Endothelial cell (in vitro differentiated cells): ENCODE results near the gene PRF1. TPM values are rescaled to one million over a fixed set of nuclear protein-coding genes. Genes with fewer than 3 reads are reported as not detected.

Experiments
- DNase-seq: peaks from one replicate; pipeline ENCODE4 v3.0.0; 2021; ENCODE audit warnings: low spot score
- H3K27ac Mint-ChIP-seq: one replicate; pipeline ENCODE4 v1.8.0; 2021; ENCODE audit warnings: mixed read lengths, inconsistent platforms; ENCODE audit not compliant: unreplicated experiment
- H3K27me3 Mint-ChIP-seq: one replicate; pipeline ENCODE4 v1.8.0; 2021; ENCODE audit warnings: mild to moderate bottlenecking, moderate library complexity, mixed read lengths, inconsistent platforms; ENCODE audit not compliant: unreplicated experiment
- H3K36me3 Mint-ChIP-seq: one replicate; pipeline ENCODE4 v1.8.0; 2021; ENCODE audit warnings: mild to moderate bottlenecking, low read depth, mixed read lengths, inconsistent platforms; ENCODE audit not compliant: unreplicated experiment
- H3K4me1 Mint-ChIP-seq: one replicate; pipeline ENCODE4 v1.8.0; 2021; ENCODE audit warnings: mild to moderate bottlenecking, mixed read lengths, inconsistent platforms; ENCODE audit not compliant: unreplicated experiment
- H3K4me3 Mint-ChIP-seq: one replicate; pipeline ENCODE4 v1.8.0; 2021; ENCODE audit warnings: mild to moderate bottlenecking, mixed read lengths, inconsistent platforms; ENCODE audit not compliant: unreplicated experiment
- H3K9me3 Mint-ChIP-seq: one replicate; pipeline ENCODE4 v1.8.0; 2021; ENCODE audit warnings: mixed read lengths, inconsistent platforms; ENCODE audit not compliant: unreplicated experiment
- CTCF ChIP-seq: fragments of 200-600 bp; sonication (generic); IDR thresholded peaks from one replicate; pipeline ENCODE4 v1.5.0; 2021; ENCODE audit warnings: antibody characterized with exemption; ENCODE audit not compliant: unreplicated experiment
- total RNA-seq: library from RNA; stranded (reverse); fragmentation: NEBNext Ultra II Directional; extraction: Animal tissue kit (Norgen Biotek cat#: 25700); gene quantifications from one replicate; pipeline ENCODE4 v1.2.1, GENCODE V29; 2021; ENCODE audit not compliant: unreplicated experiment

The PRF1 gene
- total RNA-seq, 1 donor from 2014 or later = not detected

GRCh38 chr10:70558871-70559810, 43.4 kb downstream of the PRF1 start:
- peak overlapping the region; percentile 77 for H3K4me3 Mint-ChIP-seq
- H3K27ac Mint-ChIP-seq = peak overlapping the region; percentile 68

DNA sequence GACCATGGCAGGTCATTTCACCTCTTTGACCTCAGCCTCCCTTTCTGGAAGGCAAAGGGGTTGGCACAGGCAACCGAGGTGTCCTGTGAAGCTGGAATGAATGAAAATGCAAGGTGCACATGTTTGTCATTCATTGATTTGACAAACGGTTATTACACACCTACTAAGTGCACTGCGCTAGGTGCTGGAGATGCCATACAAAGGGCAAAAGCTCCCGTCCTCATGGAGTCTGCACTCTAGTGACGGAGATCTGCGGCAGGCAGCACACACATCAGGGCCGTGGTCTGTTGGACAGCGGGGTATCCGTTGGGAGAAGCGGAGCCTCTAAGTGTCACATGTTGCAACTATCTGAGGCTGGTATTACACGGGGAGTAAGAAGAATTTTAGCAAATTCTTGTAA, 44.2 kb downstream of the PRF1 start:
- DNase-seq = no peak
- Mint-ChIP-seq H3K9me3 (no peaks in the 10 kb centered on the region), H3K27me3 (peaks cover 30% of the 10 kb centered on the region), H3K4me1 (peaks cover 38% of the 10 kb centered on the region), H3K27ac (peak overlapping the region; percentile 68), H3K36me3 (peaks cover 39% of the 10 kb centered on the region), H3K4me3 (peak overlapping the region; percentile 77)
- no peak for TF ChIP-seq CTCF

More at GRCh38 chr10:70558871-70559810, 43.4 kb downstream of the PRF1 start:
- H3K4me1 Mint-ChIP-seq = peaks cover 42% of the 10 kb centered on the region
- TF ChIP-seq CTCF = peak; percentile 52
- peaks cover 30% of the 10 kb centered on the region for H3K27me3 Mint-ChIP-seq
- DNase-seq = peak; percentile 50
- peaks cover 40% of the 10 kb centered on the region for H3K36me3 Mint-ChIP-seq
- H3K9me3 Mint-ChIP-seq = no peaks in the 10 kb centered on the region

GRCh38 chr10:70557876-70558275, 44.7 kb downstream of the PRF1 start:
- no peak for TF ChIP-seq CTCF
- Mint-ChIP-seq H3K36me3 (peaks cover 39% of the 10 kb centered on the region), H3K27me3 (peaks cover 28% of the 10 kb centered on the region), H3K4me3 (peak overlapping the region; percentile 56), H3K27ac (no peak overlapping the region), H3K9me3 (no peaks in the 10 kb centered on the region), H3K4me1 (peaks cover 34% of the 10 kb centered on the region)
- no peak for DNase-seq

DNA sequence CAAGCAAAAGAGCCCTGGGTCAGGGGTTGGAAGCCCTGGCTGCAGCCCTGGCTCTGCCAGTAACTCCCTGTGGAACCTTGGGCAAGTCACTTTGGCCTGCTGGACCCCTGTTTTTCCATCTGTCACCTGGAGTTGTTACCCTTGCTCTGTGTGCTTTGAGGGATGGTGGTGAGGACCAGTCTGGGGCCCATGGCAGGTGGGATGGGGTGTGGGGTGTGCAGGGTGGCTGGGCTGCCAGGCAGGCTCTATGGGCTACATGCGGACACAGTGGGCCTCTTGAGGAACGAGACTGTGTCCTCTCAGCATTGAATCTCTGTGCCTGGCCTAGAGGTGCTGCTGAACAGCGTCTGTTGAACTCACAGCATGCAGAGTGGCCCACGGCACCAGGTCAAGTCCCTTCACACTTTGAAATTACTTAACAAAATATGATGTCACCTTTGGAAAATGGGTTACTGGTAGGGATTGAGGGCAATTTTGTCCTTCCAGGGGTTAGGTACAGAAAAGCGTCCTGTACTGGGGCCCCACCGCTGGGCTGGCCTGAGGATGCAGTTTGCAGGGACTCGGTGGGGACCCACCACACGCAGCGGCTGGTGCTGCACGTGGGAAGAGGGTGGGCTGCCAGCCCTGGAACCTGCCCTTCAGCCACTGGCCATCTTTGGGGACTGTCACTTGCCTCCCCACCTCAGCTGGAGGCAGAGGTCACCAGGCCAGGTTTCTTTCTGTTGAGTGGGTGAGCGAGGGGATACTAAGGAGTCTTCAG, 45.3 kb downstream of the PRF1 start:
- peaks cover 27% of the 10 kb centered on the region for H3K27me3 Mint-ChIP-seq
- H3K4me1 Mint-ChIP-seq = peaks cover 35% of the 10 kb centered on the region
- no peak for DNase-seq
- peaks cover 44% of the 10 kb centered on the region for H3K36me3 Mint-ChIP-seq
- TF ChIP-seq CTCF = no peak
- no peaks in the 10 kb centered on the region for H3K9me3 Mint-ChIP-seq
- H3K4me3 Mint-ChIP-seq = no peak overlapping the region
- peak overlapping the region; percentile 13 for H3K27ac Mint-ChIP-seq
